PC-9 (cell line): ENCODE measurements around the gene YWHAH.

Experiments used
- EZH2 ChIP-seq: fragments of 200-600 bp; sonication (generic); IDR thresholded peaks from 2 replicates; pipeline ENCODE4 v1.8.0; 2017; ENCODE audit warnings: antibody characterized with exemption, low read depth
- TF ChIP-seq, protein P1 (sequence below): fragments of 200-600 bp; sonication (generic); conservative IDR thresholded peaks from 2 replicates; pipeline ENCODE4 v1.6.1; 2017; ENCODE audit warnings: mixed run types, antibody characterized with exemption, mild to moderate bottlenecking, moderate library complexity

DNA sequence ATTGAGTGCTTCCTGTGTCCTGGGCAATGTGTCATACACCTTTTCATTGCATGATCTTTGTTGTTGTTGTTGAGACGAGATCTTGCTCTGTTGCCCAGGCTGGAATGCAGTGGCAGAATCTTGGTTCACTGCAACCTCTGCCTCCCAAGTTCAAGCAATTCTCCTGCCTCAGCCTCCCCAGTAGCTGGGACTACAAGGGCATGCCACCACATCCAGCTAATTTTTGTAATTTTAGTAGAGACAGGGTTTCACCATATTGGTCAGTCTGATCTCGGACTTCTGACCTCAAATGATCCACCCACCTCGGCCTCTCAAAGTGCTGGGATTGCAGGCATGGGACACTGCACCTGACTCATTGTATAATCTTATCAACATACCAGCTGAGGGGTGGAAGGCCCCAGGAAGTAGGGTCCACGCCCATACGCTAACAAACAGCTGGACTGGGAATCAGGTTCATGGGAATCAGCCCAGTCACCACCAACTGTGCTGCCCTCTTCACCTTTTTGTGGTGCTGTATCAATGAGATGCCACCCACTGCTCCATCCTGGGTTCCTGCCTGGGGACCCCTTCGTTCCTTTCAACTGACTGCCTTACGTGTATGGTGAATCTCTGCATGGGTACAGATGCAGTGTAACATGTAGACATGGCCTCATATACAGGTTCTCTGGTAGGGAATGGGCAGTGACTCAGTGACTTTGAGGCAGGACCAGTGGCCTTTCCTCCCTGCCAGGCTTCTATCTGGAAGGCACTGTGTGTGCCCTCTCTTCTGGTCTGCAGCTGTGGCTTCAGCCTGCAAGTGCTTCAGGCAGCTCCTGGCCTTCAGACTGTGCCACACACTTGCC is 32.5 kb upstream of the YWHAH start:
- no peak for TF ChIP-seq EZH2
- TF ChIP-seq, protein P1, sequence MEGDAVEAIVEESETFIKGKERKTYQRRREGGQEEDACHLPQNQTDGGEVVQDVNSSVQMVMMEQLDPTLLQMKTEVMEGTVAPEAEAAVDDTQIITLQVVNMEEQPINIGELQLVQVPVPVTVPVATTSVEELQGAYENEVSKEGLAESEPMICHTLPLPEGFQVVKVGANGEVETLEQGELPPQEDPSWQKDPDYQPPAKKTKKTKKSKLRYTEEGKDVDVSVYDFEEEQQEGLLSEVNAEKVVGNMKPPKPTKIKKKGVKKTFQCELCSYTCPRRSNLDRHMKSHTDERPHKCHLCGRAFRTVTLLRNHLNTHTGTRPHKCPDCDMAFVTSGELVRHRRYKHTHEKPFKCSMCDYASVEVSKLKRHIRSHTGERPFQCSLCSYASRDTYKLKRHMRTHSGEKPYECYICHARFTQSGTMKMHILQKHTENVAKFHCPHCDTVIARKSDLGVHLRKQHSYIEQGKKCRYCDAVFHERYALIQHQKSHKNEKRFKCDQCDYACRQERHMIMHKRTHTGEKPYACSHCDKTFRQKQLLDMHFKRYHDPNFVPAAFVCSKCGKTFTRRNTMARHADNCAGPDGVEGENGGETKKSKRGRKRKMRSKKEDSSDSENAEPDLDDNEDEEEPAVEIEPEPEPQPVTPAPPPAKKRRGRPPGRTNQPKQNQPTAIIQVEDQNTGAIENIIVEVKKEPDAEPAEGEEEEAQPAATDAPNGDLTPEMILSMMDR = no peak
